Tibial artery (tissue), 4 donors: Measurements from ENCODE around the gene HMGN4.
A peak's percentile ranks its signal among the peaks of the same experiment; 100 is the strongest.

Experiments
- DNase-seq, 2 donors: peaks; one replicate each; pipeline ENCODE4 v3.0.0-alpha.2; 2019
- H3K27ac ChIP-seq, 2 donors: fragments of 200-600 bp; sonication (generic) in 1 of 2; 1 replicate in 1 of 2; 2 replicates in 1 of 2; pipeline ENCODE4 v1.5.1; 2018 to 2019; ENCODE audit warnings: mild to moderate bottlenecking in 1 of 2
- H3K27me3 ChIP-seq, 2 donors: fragments of 200-600 bp; sonication (generic) in 1 of 2; one replicate each; pipeline versions ENCODE4 v1.5.1 to v1.6.0; 2016 to 2019
- H3K36me3 ChIP-seq, 3 donors: fragments of 200-600 bp; sonication (generic) in 2 of 3; one replicate each; pipeline ENCODE4 v1.5.1; 2016 to 2019; ENCODE audit warnings: mild to moderate bottlenecking in 2 of 3
- H3K4me1 ChIP-seq, 4 donors: fragments of 200-600 bp; sonication (generic) in 2 of 4; 1 replicate in 3 of 4; 2 replicates in 1 of 4; pipeline ENCODE4 v1.5.1; 2016 to 2019
- H3K4me3 ChIP-seq, 2 donors: fragments of 200-600 bp; sonication (generic) in 1 of 2; 1 replicate in 1 of 2; 2 replicates in 1 of 2; pipeline ENCODE4 v1.5.1; 2018 to 2019; ENCODE audit warnings: mild to moderate bottlenecking in 2 of 2
- H3K9me3 ChIP-seq, 3 donors: fragments of 200-600 bp; sonication (generic) in 1 of 3; one replicate each; pipeline ENCODE4 v1.5.1; 2016 to 2019
- CTCF ChIP-seq, 2 experiments: fragments of 200-600 bp in 1 of 2; fragments of 450-650 bp in 1 of 2; IDR thresholded peaks; one replicate each; pipeline ENCODE4 v1.5.1; 2017 to 2019; ENCODE audit warnings: antibody characterized with exemption in 2 of 2, mild to moderate bottlenecking in 1 of 2, moderate library complexity in 1 of 2
- intact Hi-C: fragments of 100-400 bp; cut with DNase I; formaldehyde crosslinking; loops from one replicate; pipeline ENCODE4 v1.15.0; 2023; ENCODE audit warnings: low total_unique reads

The HMGN4 gene

GRCh38 chr6:26537846-26538571, at the start of gene HMGN4:
Gene HMGN4 (plus strand): TSS chr6:26538366. CDS start chr6:26545207, 6,841 bp downstream.
- Histone ChIP-seq H3K36me3 (peaks cover 5 to 12% (median 5%) of the 10 kb centered on the region in 3 donors), H3K4me1 (peaks cover 0 to 57% (median 25%) of the 10 kb centered on the region in 4 donors), H3K4me3 (peak within 1 kb of the TSS; percentile 75 to 86), H3K27me3 (no peaks in the 10 kb centered on the region), H3K27ac (peak within 1 kb of the TSS; percentile 94 to 95), H3K9me3 (no peaks in the 10 kb centered on the region)
- intact Hi-C loops: loop anchor here (2.0 to 10.0 kb wide), 2 partner anchors 17 to 937 kb away; partner anchors contain the start of gene ZNF184
- peak; percentile 78 to 89 for DNase-seq
- TF ChIP-seq CTCF (IDR thresholded peaks at IDR 0.05): no peak

- DNase-seq: no peak
- Histone ChIP-seq H3K27ac (no peak overlapping the region), H3K4me1 (no peaks in the 10 kb centered on the region), H3K36me3 (no peaks in the 10 kb centered on the region), H3K4me3 (no peak overlapping the region), H3K9me3 (no peaks in the 10 kb centered on the region), H3K27me3 (peaks cover 0 to 5% of the 10 kb centered on the region in 2 donors)
- intact Hi-C loops: no loop called here
- no peak for TF ChIP-seq CTCF (IDR thresholded peaks at IDR 0.05)
These were observed 47.9 kb upstream of the HMGN4 start for GRCh38 chr6:26489996-26490964.

GRCh38 chr6:26491604-26492003, 46.6 kb upstream of the HMGN4 start:
- TF ChIP-seq CTCF (IDR thresholded peaks at IDR 0.05): no peak
- Histone ChIP-seq H3K4me1 (no peaks in the 10 kb centered on the region), H3K36me3 (no peaks in the 10 kb centered on the region), H3K27me3 (peaks cover 0 to 5% of the 10 kb centered on the region in 2 donors), H3K27ac (no peak overlapping the region), H3K9me3 (no peaks in the 10 kb centered on the region), H3K4me3 (no peak overlapping the region)
- DNase-seq: no peak
- intact Hi-C loops: no loop called here

GRCh38 chr6:26493258-26493657, 44.9 kb upstream of the HMGN4 start:
- H3K4me1 ChIP-seq: no peaks in the 10 kb centered on the region
- H3K27me3 ChIP-seq: peaks cover 0 to 5% of the 10 kb centered on the region in 2 donors
- H3K27ac ChIP-seq: no peak overlapping the region
- intact Hi-C loops: no loop called here
- no peak for DNase-seq
- peak in 1 of 2 experiments; percentile 21 for TF ChIP-seq CTCF (IDR thresholded peaks at IDR 0.05)
- H3K9me3 ChIP-seq: no peaks in the 10 kb centered on the region
- no peak overlapping the region for H3K4me3 ChIP-seq
- no peaks in the 10 kb centered on the region for H3K36me3 ChIP-seq

- no peak overlapping the region for H3K4me3 ChIP-seq
- peaks cover 0 to 5% of the 10 kb centered on the region in 2 donors for H3K27me3 ChIP-seq
- no peaks in the 10 kb centered on the region for H3K4me1 ChIP-seq
- H3K9me3 ChIP-seq: no peaks in the 10 kb centered on the region
- intact Hi-C loops: no loop called here
- H3K27ac ChIP-seq: no peak overlapping the region
- TF ChIP-seq CTCF (IDR thresholded peaks at IDR 0.05): no peak
- H3K36me3 ChIP-seq: no peaks in the 10 kb centered on the region
- no peak for DNase-seq
These were observed 44.0 kb upstream of the HMGN4 start for GRCh38 chr6:26494117-26494516.
